Trophoblast cell (in vitro differentiated cells and primary cell): ENCODE results near the gene HIVEP3.

Experiments
- DNase-seq, 2 donors: peaks; one replicate each; pipeline ENCODE4 v3.0.0-alpha.2; 2016
- H2AFZ ChIP-seq: 2 replicates; pipeline ENCODE4 v1.6.1; 2013; ENCODE audit warnings: low read length, moderate library complexity, mild to moderate bottlenecking; ENCODE audit not compliant: insufficient read depth, poor library complexity
- H2AK5ac ChIP-seq: 2 replicates; pipeline ENCODE4 v1.6.1; 2013; ENCODE audit warnings: mild to moderate bottlenecking, low read length
- H2BK120ac ChIP-seq: 2 replicates; pipeline ENCODE4 v1.6.1; 2013; ENCODE audit warnings: low read length, mild to moderate bottlenecking, moderate library complexity; ENCODE audit not compliant: insufficient read depth, poor library complexity
- H2BK12ac ChIP-seq: 2 replicates; pipeline ENCODE4 v1.6.1; 2013; ENCODE audit warnings: mild to moderate bottlenecking, low read length, moderate library complexity
- H2BK5ac ChIP-seq: 2 replicates; pipeline ENCODE4 v1.6.1; 2013; ENCODE audit warnings: low read length, low read depth, moderate library complexity, mild to moderate bottlenecking; ENCODE audit not compliant: poor library complexity
- H3K14ac ChIP-seq: 2 replicates; pipeline ENCODE4 v1.6.1; 2013; ENCODE audit warnings: mild to moderate bottlenecking, low read length
- H3K18ac ChIP-seq: 2 replicates; pipeline ENCODE4 v1.6.1; 2013; ENCODE audit warnings: mild to moderate bottlenecking, low read length
- H3K23ac ChIP-seq: 2 replicates; pipeline ENCODE4 v1.6.1; 2013; ENCODE audit warnings: low read length
- H3K27ac ChIP-seq: 2 replicates; pipeline ENCODE4 v1.5.1; 2013; ENCODE audit warnings: low read depth, mild to moderate bottlenecking, inconsistent platforms, low read length, moderate library complexity
- H3K27me3 ChIP-seq: 2 replicates; pipeline ENCODE4 v1.6.1; 2013; ENCODE audit warnings: inconsistent platforms, mild to moderate bottlenecking, low read length, moderate library complexity; ENCODE audit not compliant: insufficient read depth
- H3K36me3 ChIP-seq, 2 experiments: 1 replicate in 1 of 2; 2 replicates in 1 of 2; pipeline ENCODE4 v1.6.1; 2013; ENCODE audit warnings: low read length in 2 of 2, mild to moderate bottlenecking in 2 of 2, moderate library complexity in 1 of 2; ENCODE audit not compliant: insufficient read depth in 2 of 2, control insufficient read depth in 1 of 2
- H3K4ac ChIP-seq: 2 replicates; pipeline ENCODE4 v1.6.1; 2013; ENCODE audit warnings: low read depth, mild to moderate bottlenecking, low read length, moderate library complexity
- H3K4me1 ChIP-seq, 2 experiments: 1 replicate in 1 of 2; 2 replicates in 1 of 2; pipeline ENCODE4 v1.6.1; 2013; ENCODE audit warnings: low read length in 2 of 2, mild to moderate bottlenecking in 2 of 2, moderate library complexity in 1 of 2; ENCODE audit not compliant: insufficient read depth in 2 of 2, control insufficient read depth in 1 of 2
- H3K4me2 ChIP-seq: 2 replicates; pipeline ENCODE4 v1.6.1; 2013; ENCODE audit warnings: inconsistent platforms, mild to moderate bottlenecking, low read length, moderate library complexity
- H3K4me3 ChIP-seq: 2 replicates; pipeline ENCODE4 v1.5.1; 2013; ENCODE audit warnings: mild to moderate bottlenecking, low read depth, low read length, inconsistent platforms
- H3K79me1 ChIP-seq: one replicate; pipeline ENCODE4 v1.6.1; 2013; ENCODE audit warnings: low read length
- H3K79me2 ChIP-seq: 2 replicates; pipeline ENCODE4 v1.6.1; 2013; ENCODE audit warnings: low read length, mild to moderate bottlenecking; ENCODE audit not compliant: control insufficient read depth, insufficient read depth, poor library complexity
- H3K9ac ChIP-seq: 2 replicates; pipeline ENCODE4 v1.6.1; 2013; ENCODE audit warnings: mild to moderate bottlenecking, low read length
- H3K9me3 ChIP-seq: 2 replicates; pipeline ENCODE4 v1.6.1; 2013; ENCODE audit warnings: low read depth, mild to moderate bottlenecking, control low read depth, inconsistent platforms, low read length; ENCODE audit not compliant: insufficient read depth
- H4K12ac ChIP-seq: 2 replicates; pipeline ENCODE4 v1.6.1; 2013; ENCODE audit warnings: low read depth, mild to moderate bottlenecking, low read length, moderate library complexity
- H4K8ac ChIP-seq: 2 replicates; pipeline ENCODE4 v1.6.1; 2013; ENCODE audit warnings: low read depth, mild to moderate bottlenecking, low read length, moderate library complexity
- H4K91ac ChIP-seq: one replicate; pipeline ENCODE4 v1.6.1; 2013; ENCODE audit warnings: low read depth, mild to moderate bottlenecking, low read length, moderate library complexity
- WGBS: extraction: QIAGEN DNeasy Blood & Tissue Kit; methylation state at CpG from one replicate; pipeline ENCODE4 v1.1.7; 2013; ENCODE audit warnings: missing lambda C conversion rate; ENCODE audit not compliant: insufficient read length, insufficient coverage; ENCODE audit errors: extremely low coverage; 5-methylcytosine and 5-hydroxymethylcytosine counted together

Gene HIVEP3

DNA sequence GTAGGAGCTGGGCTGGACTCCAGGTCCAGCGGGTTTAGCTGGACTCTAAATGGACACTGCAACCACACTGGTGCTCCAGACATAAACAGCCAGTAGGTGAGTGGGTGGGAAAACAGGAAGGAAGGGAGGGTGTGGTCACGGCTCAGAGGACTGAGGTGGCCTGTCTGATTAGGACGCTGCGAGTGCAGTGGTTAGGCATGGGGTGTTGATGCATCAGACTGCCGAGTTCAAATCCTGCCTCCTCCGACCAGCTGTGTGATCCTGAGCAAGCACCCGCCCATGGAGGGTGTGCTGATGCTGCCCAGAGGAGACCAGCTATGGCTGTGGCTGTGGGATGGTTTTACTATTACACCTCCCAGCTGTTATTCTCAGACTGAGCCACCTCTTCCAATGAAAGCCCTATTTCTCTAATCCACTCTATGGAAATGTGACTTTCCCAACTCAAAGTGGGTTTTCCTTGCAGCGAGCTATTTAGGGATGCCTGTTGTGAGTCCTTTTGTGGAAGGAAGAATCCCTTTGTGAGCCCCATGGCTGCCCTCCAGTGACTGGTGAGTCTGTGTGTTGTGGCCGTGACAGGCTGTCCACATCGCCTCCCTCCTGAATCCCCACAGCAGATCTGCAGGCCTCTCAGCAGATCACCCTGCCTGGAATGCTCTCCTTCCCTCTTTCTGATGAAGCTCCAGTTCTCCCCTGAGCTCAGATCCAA, 377.7 kb downstream of the HIVEP3 start:
- no peak overlapping the region for H3K18ac ChIP-seq
- whole genome bisulfite sequencing, result no CpG with 5 or more reads among the region's 10 CpGs

DNA sequence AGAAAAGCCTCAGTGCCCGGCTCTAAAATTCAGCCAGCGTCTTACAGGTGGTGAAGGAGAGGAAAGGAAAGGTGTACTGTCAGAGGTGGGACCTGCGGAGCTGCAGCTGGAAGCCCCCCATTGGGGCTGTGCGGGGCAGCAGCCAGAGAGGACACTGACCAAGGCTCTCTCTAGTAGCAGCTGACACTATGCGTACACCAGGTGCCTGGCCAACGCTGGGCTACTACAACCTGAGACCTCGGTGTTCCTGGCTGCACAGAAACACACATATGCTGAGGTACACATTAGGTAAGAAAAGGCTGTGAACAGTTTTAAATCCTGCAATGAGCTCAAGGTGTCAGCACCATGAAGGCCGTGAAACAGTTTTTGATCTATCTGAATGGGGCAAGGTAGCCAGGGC, 378.7 kb downstream of the HIVEP3 start:
- no peak overlapping the region for H3K9ac ChIP-seq
- H2BK5ac ChIP-seq, result no peak overlapping the region
- H2AFZ ChIP-seq, result no peak overlapping the region
- no peaks in the 10 kb centered on the region for H3K27me3 ChIP-seq
- H3K79me2 ChIP-seq, result no peaks in the 10 kb centered on the region
- H3K18ac ChIP-seq, result no peak overlapping the region
- WGBS, result no CpG with 5 or more reads among the region's 8 CpGs
- no peak for DNase-seq
- H4K12ac ChIP-seq, result no peak overlapping the region
- H3K23ac ChIP-seq, result no peak overlapping the region
- no peak overlapping the region for H4K8ac ChIP-seq
- no peak overlapping the region for H3K4me2 ChIP-seq
- no peaks in the 10 kb centered on the region for H3K79me1 ChIP-seq
- no peak overlapping the region for H3K27ac ChIP-seq
- H3K9me3 ChIP-seq, result peaks cover 9% of the 10 kb centered on the region
- no peak overlapping the region for H4K91ac ChIP-seq
- no peaks in the 10 kb centered on the region for H3K4me1 ChIP-seq
- no peak overlapping the region for H3K4me3 ChIP-seq
- no peak overlapping the region for H2BK120ac ChIP-seq
- no peak overlapping the region for H2AK5ac ChIP-seq
- H2BK12ac ChIP-seq, result no peak overlapping the region
- H3K36me3 ChIP-seq, result no peaks in the 10 kb centered on the region
- no peak overlapping the region for H3K4ac ChIP-seq
- no peak overlapping the region for H3K14ac ChIP-seq

More for the DNA sequence above, 377.7 kb downstream of the HIVEP3 start:
- no peak overlapping the region for H4K12ac ChIP-seq
- H3K9me3 ChIP-seq, result peaks cover 17% of the 10 kb centered on the region
- no peak overlapping the region for H3K27ac ChIP-seq
- H3K14ac ChIP-seq, result no peak overlapping the region
- H3K4me2 ChIP-seq, result no peak overlapping the region
- H3K79me1 ChIP-seq, result no peaks in the 10 kb centered on the region
- no peak overlapping the region for H3K23ac ChIP-seq
- no peak overlapping the region for H2AFZ ChIP-seq
- H2BK12ac ChIP-seq, result no peak overlapping the region
- H3K4me3 ChIP-seq, result no peak overlapping the region
- no peaks in the 10 kb centered on the region for H3K4me1 ChIP-seq
- no peak overlapping the region for H2AK5ac ChIP-seq
- no peaks in the 10 kb centered on the region for H3K27me3 ChIP-seq
- no peaks in the 10 kb centered on the region for H3K79me2 ChIP-seq
- H2BK5ac ChIP-seq, result no peak overlapping the region
- no peak overlapping the region for H4K91ac ChIP-seq
- DNase-seq, result no peak
- H3K9ac ChIP-seq, result no peak overlapping the region
- H3K36me3 ChIP-seq, result no peaks in the 10 kb centered on the region
- no peak overlapping the region for H4K8ac ChIP-seq
- H2BK120ac ChIP-seq, result no peak overlapping the region
- H3K4ac ChIP-seq, result no peak overlapping the region

GRCh38 chr1:41539418-41539805, 379.3 kb downstream of the HIVEP3 start:
- H3K36me3 ChIP-seq, result no peaks in the 10 kb centered on the region
- no peak overlapping the region for H3K4ac ChIP-seq
- no peak overlapping the region for H3K4me2 ChIP-seq
- no peaks in the 10 kb centered on the region for H3K79me2 ChIP-seq
- H3K14ac ChIP-seq, result no peak overlapping the region
- no peak overlapping the region for H4K12ac ChIP-seq
- peaks cover 4% of the 10 kb centered on the region for H3K9me3 ChIP-seq
- no peak overlapping the region for H3K23ac ChIP-seq
- no CpG with 5 or more reads among the region's 6 CpGs for WGBS
- H3K27ac ChIP-seq, result no peak overlapping the region
- no peak overlapping the region for H2BK12ac ChIP-seq
- H4K91ac ChIP-seq, result no peak overlapping the region
- H3K27me3 ChIP-seq, result no peaks in the 10 kb centered on the region
- no peak overlapping the region for H3K4me3 ChIP-seq
- no peak overlapping the region for H3K9ac ChIP-seq
- H2BK120ac ChIP-seq, result no peak overlapping the region
- H2AFZ ChIP-seq, result no peak overlapping the region
- no peak overlapping the region for H3K18ac ChIP-seq
- H4K8ac ChIP-seq, result no peak overlapping the region
- no peak overlapping the region for H2AK5ac ChIP-seq
- H3K4me1 ChIP-seq, result no peaks in the 10 kb centered on the region
- no peak overlapping the region for H2BK5ac ChIP-seq
- DNase-seq, result no peak
- H3K79me1 ChIP-seq, result no peaks in the 10 kb centered on the region

DNA sequence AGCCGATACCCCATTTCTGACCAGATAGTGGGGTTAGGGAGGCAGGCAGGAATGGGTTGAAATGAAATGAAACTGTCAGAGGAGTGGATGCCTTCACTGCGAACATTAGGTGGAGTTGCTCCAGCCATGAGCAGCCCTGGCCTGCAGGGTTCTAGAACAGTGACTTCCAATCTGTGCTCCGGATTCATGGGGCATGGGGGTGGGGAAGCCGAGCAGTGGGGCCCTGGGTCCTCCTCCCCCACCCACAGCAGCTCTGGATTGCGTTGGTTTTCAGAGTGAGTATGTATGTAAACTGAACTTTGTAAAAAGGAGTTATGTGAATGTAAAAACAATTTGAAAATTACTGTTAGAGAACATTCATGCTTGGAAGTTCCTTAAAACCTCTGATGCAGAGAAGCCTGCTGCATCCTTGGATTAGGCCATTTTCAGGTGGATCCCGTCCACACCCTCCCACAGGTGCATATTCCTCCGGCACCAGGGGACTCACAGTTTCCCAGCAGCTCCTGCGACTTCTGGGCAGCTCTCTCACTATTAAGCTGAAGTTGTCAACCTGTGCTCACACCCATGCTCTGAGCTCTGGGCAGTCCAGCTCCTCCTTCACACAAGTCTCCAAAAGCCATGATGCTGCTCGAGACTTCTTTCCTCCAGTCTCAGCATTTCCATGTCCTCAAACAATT, 379.8 kb downstream of the HIVEP3 start:
- Histone ChIP-seq H3K27ac (no peak overlapping the region), H3K4me3 (no peak overlapping the region), H3K9me3 (peaks cover 2% of the 10 kb centered on the region), H2AK5ac (no peak overlapping the region), H3K4me2 (no peak overlapping the region), H2BK120ac (no peak overlapping the region), H2BK12ac (no peak overlapping the region), H4K8ac (no peak overlapping the region), H3K9ac (no peak overlapping the region), H3K14ac (no peak overlapping the region), H3K79me1 (no peaks in the 10 kb centered on the region), H4K91ac (no peak overlapping the region), H3K23ac (no peak overlapping the region), H3K18ac (no peak overlapping the region), H2AFZ (no peak overlapping the region), H4K12ac (no peak overlapping the region), H3K4ac (no peak overlapping the region), H2BK5ac (no peak overlapping the region), H3K27me3 (no peaks in the 10 kb centered on the region), H3K36me3 (no peaks in the 10 kb centered on the region), H3K4me1 (no peaks in the 10 kb centered on the region), H3K79me2 (no peaks in the 10 kb centered on the region)
- WGBS, result no CpG with 5 or more reads among the region's 9 CpGs
- no peak for DNase-seq
